ENCODE data around the gene IL5. TPM values are rescaled to one million over a fixed set of nuclear protein-coding genes. Genes with fewer than 3 reads are reported as not detected.

The IL5 gene
- total RNA-seq: not detected in 2 replicates

DNA sequence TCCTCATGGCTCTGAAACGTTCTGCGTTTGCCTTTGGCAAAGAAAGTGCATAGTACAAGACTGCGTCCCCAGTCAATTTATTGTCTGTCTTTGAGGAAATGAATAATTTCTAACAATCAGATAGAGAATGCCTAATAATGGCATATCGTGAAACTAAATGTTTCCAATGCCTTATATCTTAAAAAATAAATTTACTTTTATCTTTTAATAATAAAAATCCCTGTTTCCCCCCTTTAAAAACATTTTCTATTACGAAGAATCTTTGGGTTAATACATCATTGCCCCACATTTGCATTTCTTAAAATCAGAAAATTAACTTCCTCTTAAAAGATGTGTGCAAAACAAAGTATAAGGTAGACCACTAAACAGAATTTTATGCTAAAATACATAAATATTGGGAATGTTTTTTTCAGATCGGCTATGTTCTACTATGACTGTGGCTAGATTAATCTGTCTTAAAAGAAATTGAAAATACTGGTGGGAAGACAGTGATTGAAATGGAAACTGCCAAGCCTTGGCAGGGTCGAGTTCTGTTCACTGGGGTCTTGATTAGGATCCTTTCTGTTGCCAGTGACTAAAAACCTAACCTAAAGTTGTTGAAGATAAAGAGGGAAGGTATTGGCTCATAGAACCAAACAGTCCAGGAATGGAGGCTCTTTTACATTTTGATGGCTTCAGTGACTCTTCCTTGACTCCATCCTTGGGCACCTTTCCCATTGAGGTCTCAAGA, at the start of gene IL5:
Gene IL5 (minus strand): TSS at position 51 of the 730 bp plus-strand sequence. CDS start 44 bp downstream, at position 7.

DNA sequence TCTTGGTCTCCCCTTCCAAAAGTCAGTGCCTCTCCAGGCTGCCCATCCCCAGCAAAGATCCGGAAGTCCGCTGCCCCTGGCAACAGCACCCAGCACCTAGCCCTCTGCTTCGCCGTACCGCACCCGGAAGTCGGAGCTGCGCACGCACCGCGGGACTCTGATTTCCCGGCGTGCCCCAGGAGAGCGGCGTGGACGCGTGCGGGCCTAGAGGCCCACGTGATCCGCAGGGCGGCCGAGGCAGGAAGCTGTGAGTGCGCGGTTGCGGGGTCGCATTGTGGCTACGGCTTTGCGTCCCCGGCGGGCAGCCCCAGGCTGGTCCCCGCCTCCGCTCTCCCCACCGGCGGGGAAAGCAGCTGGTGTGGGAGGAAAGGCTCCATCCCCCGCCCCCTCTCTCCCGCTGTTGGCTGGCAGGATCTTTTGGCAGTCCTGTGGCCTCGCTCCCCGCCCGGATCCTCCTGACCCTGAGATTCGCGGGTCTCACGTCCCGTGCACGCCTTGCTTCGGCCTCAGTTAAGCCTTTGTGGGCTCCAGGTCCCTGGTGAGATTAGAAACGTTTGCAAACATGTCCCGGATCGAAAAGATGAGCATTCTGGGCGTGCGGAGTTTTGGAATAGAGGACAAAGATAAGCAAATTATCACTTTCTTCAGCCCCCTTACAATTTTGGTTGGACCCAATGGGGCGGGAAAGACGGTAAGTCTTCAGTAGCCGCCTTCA, 13.6 kb upstream of the IL5 start, which contains the start of gene RAD50:
Gene RAD50 (plus strand): TSS at position 215 of the 715 bp plus-strand sequence. CDS start 348 bp downstream, at position 563.

Other genes with a start within 250 kb of the IL5 start
- gene SLC22A4, start 249.1 kb downstream of the IL5 start, total RNA-seq: 2.1 and 3.7 TPM in 2 replicates
- gene SLC22A5, start 173.8 kb downstream of the IL5 start, total RNA-seq: 2.6 and 8.7 TPM in 2 replicates
- gene IRF1, start 52.7 kb downstream of the IL5 start, total RNA-seq: 18.1 and 20.9 TPM in 2 replicates
- 17.7 and 30.0 TPM in 2 replicates for gene RAD50, start 13.5 kb upstream of the IL5 start, total RNA-seq
- gene IL13, start 114.7 kb upstream of the IL5 start, total RNA-seq: not detected in 2 replicates
- not detected in 2 replicates for gene IL4, start 130.5 kb upstream of the IL5 start, total RNA-seq
- gene KIF3A, start 194.0 kb upstream of the IL5 start, total RNA-seq: 3.9 and 4.6 TPM in 2 replicates
- not detected in 2 replicates for gene CCNI2, start 203.9 kb upstream of the IL5 start, total RNA-seq
- gene SEPTIN8, start 233.7 kb upstream of the IL5 start, total RNA-seq: 24.6 and 34.2 TPM in 2 replicates